SK-N-MC (cell line): ENCODE measurements around the gene B3GNT9.
"Not testable (repeated sequence)": the region's sequence is repeated elsewhere in the genome, so short reads cannot be mapped to it uniquely, and the experiment has no call there.

Experiments used
- EZH2 ChIP-seq: fragments of 200-600 bp; sonication (generic); IDR thresholded peaks from one replicate; pipeline ENCODE4 v1.6.1; 2017; ENCODE audit warnings: antibody characterized with exemption
- FOXP2 ChIP-seq: optimal IDR thresholded peaks from 2 replicates; pipeline ENCODE3; 2011; ENCODE audit warnings: mild to moderate bottlenecking, moderate library complexity; ENCODE audit not compliant: insufficient read depth; ENCODE audit errors: extremely low read length, control extremely low read depth
- POLR2AphosphoS5 ChIP-seq: IDR thresholded peaks from 2 replicates; pipeline ENCODE4 v1.6.1; 2012; ENCODE audit warnings: mild to moderate bottlenecking, low read depth, low read length, borderline replicate concordance

DNA sequence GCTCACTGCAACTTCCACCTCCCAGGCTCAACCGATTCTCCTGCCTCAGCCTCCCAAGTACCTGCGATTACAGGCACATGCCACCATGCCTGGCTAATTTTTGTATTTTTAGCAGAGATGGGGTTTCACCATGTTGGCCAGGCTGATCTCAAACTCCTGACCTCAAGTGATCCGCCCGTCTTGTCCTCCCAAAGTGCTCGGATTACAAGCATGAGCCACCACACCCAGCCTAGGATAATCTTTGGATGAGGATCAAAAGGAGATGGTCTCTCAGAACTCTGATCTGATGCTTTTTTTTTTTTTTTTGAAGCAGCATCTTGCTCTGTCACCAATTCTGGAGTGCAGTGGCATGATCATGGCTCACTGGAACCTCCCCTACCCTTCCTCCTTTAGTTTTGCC is 28.0 kb downstream of the B3GNT9 start:
- not testable (repeated sequence) for TF ChIP-seq POLR2AphosphoS5, EZH2, FOXP2
